SH-SY5Y (cell line): ENCODE measurements around the gene PIP5K1B.

Source experiments
- GATA2 ChIP-seq: IDR thresholded peaks from 2 replicates; pipeline ENCODE4 v1.6.1; 2011; ENCODE audit warnings: mild to moderate bottlenecking, low read depth, low read length
- GATA3 ChIP-seq: IDR thresholded peaks from 2 replicates; pipeline ENCODE4 v1.6.1; 2011; ENCODE audit warnings: low read depth, mild to moderate bottlenecking, low read length, moderate library complexity

DNA sequence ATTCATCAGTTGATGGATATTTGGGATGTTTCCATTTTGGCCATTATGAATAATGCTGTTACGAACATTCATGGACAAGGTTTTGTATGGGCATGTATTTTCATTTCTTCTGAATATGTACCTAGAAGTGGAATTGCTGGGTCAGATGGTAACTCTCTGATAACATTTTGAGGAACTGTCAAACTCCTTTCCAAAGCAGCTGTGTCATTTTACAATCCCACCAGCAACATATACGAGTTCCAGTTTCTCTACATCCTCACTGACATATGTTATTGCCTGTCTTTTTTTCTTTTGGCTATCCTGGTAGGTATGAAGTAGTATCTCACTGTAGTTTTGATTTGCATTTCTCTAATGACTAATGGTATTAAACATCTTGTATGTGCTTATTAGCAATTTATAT, 222.1 kb downstream of the PIP5K1B start:
- TF ChIP-seq GATA3 = no peak
- no peak for TF ChIP-seq GATA2
